Activated T-helper 2 cell treated with anti-CD3 and anti-CD28 coated beads, Interferon-gamma antibody, Interleukin-2, Interleukin-4, amounts not matched to agents 10 μg/mL and 5 μg/mL and 100 μg/mL, durations not matched to agents 14 hours and 24 hours and 36 hours (primary cell): ENCODE data around the gene MTHFD1L. TPM values are rescaled to one million over a fixed set of nuclear protein-coding genes. Genes with fewer than 3 reads are reported as not detected.
"Not testable (repeated sequence)": the region's sequence is repeated elsewhere in the genome, so short reads cannot be mapped to it uniquely, and the experiment has no call there.

Source experiments
- DNase-seq: peaks from one replicate; pipeline ENCODE4 v3.0.0; 2021; ENCODE audit warnings: low spot score
- H3K27ac Mint-ChIP-seq: one replicate; pipeline ENCODE4 v1.8.0; 2021; ENCODE audit warnings: mixed read lengths
- H3K27me3 Mint-ChIP-seq: one replicate; pipeline ENCODE4 v1.8.0; 2021; ENCODE audit warnings: low read depth, mixed read lengths
- H3K36me3 Mint-ChIP-seq: one replicate; pipeline ENCODE4 v1.8.0; 2021; ENCODE audit warnings: low read depth, mixed read lengths
- H3K4me1 Mint-ChIP-seq: one replicate; pipeline ENCODE4 v1.8.0; 2021; ENCODE audit warnings: low read depth, mixed read lengths
- H3K4me3 Mint-ChIP-seq: one replicate; pipeline ENCODE4 v1.8.0; 2021; ENCODE audit warnings: low read depth, mild to moderate bottlenecking, moderate library complexity, mixed read lengths
- H3K9me3 Mint-ChIP-seq: one replicate; pipeline ENCODE4 v1.8.0; 2021; ENCODE audit warnings: mixed read lengths
- intact Hi-C: fragments of 100-400 bp; cut with micrococcal nuclease; formaldehyde crosslinking; loops from one replicate; pipeline ENCODE4 v1.15.1; 2023
- total RNA-seq: library from RNA; stranded (reverse); gene quantifications from 2 replicates; pipeline ENCODE4 v1.2.3, GENCODE V29; 2022

Gene MTHFD1L
- 92.2 and 93.4 TPM in 2 replicates for total RNA-seq

GRCh38 chr6:150865406-150866146 lies at the start of gene MTHFD1L:
MTHFD1L (plus strand) TSS chr6:150865702; CDS start chr6:150865823, 121 bp downstream.
- H3K36me3 Mint-ChIP-seq: peaks cover 8% of the 10 kb centered on the region
- no peaks in the 10 kb centered on the region for H3K9me3 Mint-ChIP-seq
- H3K27ac Mint-ChIP-seq: peak within 1 kb of the TSS; percentile 85
- H3K4me1 Mint-ChIP-seq: peaks cover 40% of the 10 kb centered on the region
- H3K4me3 Mint-ChIP-seq: peak within 1 kb of the TSS; percentile 94
- H3K27me3 Mint-ChIP-seq: peaks cover 19% of the 10 kb centered on the region
- DNase-seq: peak; percentile 69
- intact Hi-C loops: loop anchor here (5.0 kb wide), 1 partner anchor 527 kb away; the partner anchor contains the start of gene ZBTB2

- H3K36me3 Mint-ChIP-seq, H3K27ac Mint-ChIP-seq, DNase-seq, H3K9me3 Mint-ChIP-seq, H3K4me3 Mint-ChIP-seq: not testable (repeated sequence)
- Mint-ChIP-seq H3K4me1 (peaks cover 18% of the 10 kb centered on the region), H3K27me3 (peaks cover 22% of the 10 kb centered on the region)
- intact Hi-C loops: loop anchor here (5.0 to 10.0 kb wide), 2 partner anchors 482 to 739 kb away; no protein-coding TSS in a partner anchor
Measured at GRCh38 chr6:150816554-150816953, 48.9 kb upstream of the MTHFD1L start.

GRCh38 chr6:150822932-150823331 lies 42.6 kb upstream of the MTHFD1L start:
- Mint-ChIP-seq H3K27me3 (peaks cover 19% of the 10 kb centered on the region), H3K36me3 (no peaks in the 10 kb centered on the region), H3K27ac (no peak overlapping the region), H3K4me1 (no peaks in the 10 kb centered on the region), H3K9me3 (no peaks in the 10 kb centered on the region), H3K4me3 (no peak overlapping the region)
- intact Hi-C loops: no loop called here
- no peak for DNase-seq

GRCh38 chr6:150826788-150827187 lies 38.7 kb upstream of the MTHFD1L start:
- no peak for DNase-seq
- Mint-ChIP-seq H3K27me3 (peaks cover 14% of the 10 kb centered on the region), H3K9me3 (no peaks in the 10 kb centered on the region), H3K27ac (no peak overlapping the region), H3K4me1 (no peaks in the 10 kb centered on the region), H3K36me3 (no peaks in the 10 kb centered on the region), H3K4me3 (no peak overlapping the region)
- intact Hi-C loops: no loop called here

- DNase-seq, H3K9me3 Mint-ChIP-seq, intact Hi-C loops, H3K4me1 Mint-ChIP-seq, H3K4me3 Mint-ChIP-seq, H3K36me3 Mint-ChIP-seq, H3K27ac Mint-ChIP-seq: not testable (repeated sequence)
- peaks cover 12% of the 10 kb centered on the region for H3K27me3 Mint-ChIP-seq
Measured at GRCh38 chr6:150828107-150828506, 37.4 kb upstream of the MTHFD1L start.

GRCh38 chr6:150830439-150831165 lies 34.9 kb upstream of the MTHFD1L start:
- no peaks in the 10 kb centered on the region for H3K9me3 Mint-ChIP-seq
- no peak for DNase-seq
- H3K4me1 Mint-ChIP-seq: no peaks in the 10 kb centered on the region
- H3K27ac Mint-ChIP-seq: no peak overlapping the region
- H3K27me3 Mint-ChIP-seq: peaks cover 4% of the 10 kb centered on the region
- intact Hi-C loops: no loop called here
- H3K36me3 Mint-ChIP-seq: no peaks in the 10 kb centered on the region
- H3K4me3 Mint-ChIP-seq: no peak overlapping the region

GRCh38 chr6:150831577-150831976 lies 33.9 kb upstream of the MTHFD1L start:
- H3K4me3 Mint-ChIP-seq: no peak overlapping the region
- no peak overlapping the region for H3K27ac Mint-ChIP-seq
- H3K9me3 Mint-ChIP-seq: no peaks in the 10 kb centered on the region
- intact Hi-C loops: no loop called here
- no peaks in the 10 kb centered on the region for H3K36me3 Mint-ChIP-seq
- H3K4me1 Mint-ChIP-seq: no peaks in the 10 kb centered on the region
- peaks cover 4% of the 10 kb centered on the region for H3K27me3 Mint-ChIP-seq
- no peak for DNase-seq

- intact Hi-C loops: no loop called here
- no peaks in the 10 kb centered on the region for H3K36me3 Mint-ChIP-seq
- no peaks in the 10 kb centered on the region for H3K4me1 Mint-ChIP-seq
- H3K9me3 Mint-ChIP-seq: no peaks in the 10 kb centered on the region
- peaks cover 7% of the 10 kb centered on the region for H3K27me3 Mint-ChIP-seq
- no peak for DNase-seq
- H3K27ac Mint-ChIP-seq: no peak overlapping the region
- no peak overlapping the region for H3K4me3 Mint-ChIP-seq
Measured at GRCh38 chr6:150835620-150836019, 29.9 kb upstream of the MTHFD1L start.

- Mint-ChIP-seq H3K4me3 (no peak overlapping the region), H3K27me3 (peaks cover 18% of the 10 kb centered on the region), H3K4me1 (no peaks in the 10 kb centered on the region), H3K27ac (no peak overlapping the region), H3K36me3 (no peaks in the 10 kb centered on the region), H3K9me3 (no peaks in the 10 kb centered on the region)
- intact Hi-C loops: no loop called here
- no peak for DNase-seq
Measured at GRCh38 chr6:150840185-150840584, 25.3 kb upstream of the MTHFD1L start.

- no peaks in the 10 kb centered on the region for H3K9me3 Mint-ChIP-seq
- H3K27ac Mint-ChIP-seq: no peak overlapping the region
- no peaks in the 10 kb centered on the region for H3K4me1 Mint-ChIP-seq
- no peak overlapping the region for H3K4me3 Mint-ChIP-seq
- no peak for DNase-seq
- H3K36me3 Mint-ChIP-seq: no peaks in the 10 kb centered on the region
- intact Hi-C loops: no loop called here
- peaks cover 20% of the 10 kb centered on the region for H3K27me3 Mint-ChIP-seq
Measured at GRCh38 chr6:150841189-150841588, 24.3 kb upstream of the MTHFD1L start.

- peaks cover 23% of the 10 kb centered on the region for H3K27me3 Mint-ChIP-seq
- no peak overlapping the region for H3K4me3 Mint-ChIP-seq
- H3K36me3 Mint-ChIP-seq: no peaks in the 10 kb centered on the region
- no peak overlapping the region for H3K27ac Mint-ChIP-seq
- no peaks in the 10 kb centered on the region for H3K9me3 Mint-ChIP-seq
- DNase-seq: no peak
- intact Hi-C loops: no loop called here
- H3K4me1 Mint-ChIP-seq: no peaks in the 10 kb centered on the region
Measured at GRCh38 chr6:150841697-150842096, 23.8 kb upstream of the MTHFD1L start.

- Mint-ChIP-seq H3K9me3 (no peaks in the 10 kb centered on the region), H3K4me3 (no peak overlapping the region), H3K27me3 (peaks cover 38% of the 10 kb centered on the region), H3K36me3 (no peaks in the 10 kb centered on the region), H3K27ac (no peak overlapping the region), H3K4me1 (peaks cover 4% of the 10 kb centered on the region)
- no peak for DNase-seq
- intact Hi-C loops: no loop called here
Measured at GRCh38 chr6:150844371-150844770, 21.1 kb upstream of the MTHFD1L start.

GRCh38 chr6:150846641-150847040 lies 18.9 kb upstream of the MTHFD1L start:
- no peaks in the 10 kb centered on the region for H3K36me3 Mint-ChIP-seq

More at GRCh38 chr6:150846641-150847040, 18.9 kb upstream of the MTHFD1L start:
- H3K9me3 Mint-ChIP-seq: no peaks in the 10 kb centered on the region
- H3K27ac Mint-ChIP-seq: no peak overlapping the region
- peaks cover 41% of the 10 kb centered on the region for H3K27me3 Mint-ChIP-seq
- H3K4me1 Mint-ChIP-seq: peaks cover 7% of the 10 kb centered on the region
- no peak overlapping the region for H3K4me3 Mint-ChIP-seq
- intact Hi-C loops: no loop called here
- no peak for DNase-seq
